Measurements from ENCODE around the gene SIMC1. TPM values are rescaled to one million over a fixed set of nuclear protein-coding genes. Genes with fewer than 3 reads are reported as not detected.

Gene SIMC1
- total and polyA plus RNA-seq, 2 of the 4 experiments (the other 2 are of a cell fraction) = 8.2 to 11.7 TPM

- CTCF ChIA-PET = no interaction called here
- Histone ChIP-seq H3K36me3 (ENCODE audit: control insufficient read depth, insufficient read depth, low read length) (peaks cover 12% of the 10 kb centered on the region), H4K5ac (ENCODE audit: low read depth, low read length) (no peak overlapping the region), H4K8ac (ENCODE audit: low read depth in 2 of 2, low read length in 2 of 2) (no peak overlapping the region), H2BK20ac (ENCODE audit: low read depth, low read length) (no peak overlapping the region), H2BK120ac (ENCODE audit: low read depth, low read length) (no peak overlapping the region), H3K4me3 (ENCODE audit: insufficient read depth, low read depth, low read length) (no peak overlapping the region), H3K56ac (ENCODE audit: extremely low read depth, insufficient read depth, low read length) (no peak overlapping the region), H2AK9ac (replicated peaks; ENCODE audit: low read depth, low read length, poor library complexity) (no peak overlapping the region), H2AK5ac (ENCODE audit: low read depth, low read length) (no peak overlapping the region), H3K9ac (ENCODE audit: low read depth, low read length) (no peak overlapping the region), H4K20me1 (ENCODE audit: insufficient read depth, low read length) (no peaks in the 10 kb centered on the region), H2BK15ac (ENCODE audit: low read depth, low read length) (no peak overlapping the region), H3K4me2 (ENCODE audit: low read depth, low read length) (no peak overlapping the region), H3K23ac (ENCODE audit: low read depth, low read length) (no peak overlapping the region), H4K91ac (ENCODE audit: insufficient read depth, low read depth, low read length) (no peak overlapping the region), H3K27ac (ENCODE audit: insufficient read depth, low read length) (no peak overlapping the region), H3K9me3 (ENCODE audit: control insufficient read depth, insufficient read depth, low read length) (no peaks in the 10 kb centered on the region), H3K4ac (ENCODE audit: low read depth, low read length) (no peak overlapping the region), H3K9me1 (ENCODE audit: insufficient read depth, low read length) (no peaks in the 10 kb centered on the region), H2AFZ (replicated peaks; ENCODE audit: low read length, poor library complexity) (no peak overlapping the region), H3K18ac (ENCODE audit: low read depth, low read length) (no peak overlapping the region), H3K27me3 (ENCODE audit: control insufficient read depth, insufficient read depth, low read length) (no peaks in the 10 kb centered on the region), H3K14ac (replicated peaks; ENCODE audit: low read depth, low read length) (no peak overlapping the region), H2BK5ac (ENCODE audit: low read depth, low read length, poor library complexity, severe bottlenecking) (no peak overlapping the region), H3K4me1 (ENCODE audit: control insufficient read depth, insufficient read depth, low read length) (no peaks in the 10 kb centered on the region), H3K79me1 (ENCODE audit: low read depth in 1 of 2, low read length in 2 of 2) (no peaks in the 10 kb centered on the region)
- intact Hi-C loops (cut with micrococcal nuclease) (no loop called here), dilution Hi-C loops (cut with HindIII; ENCODE audit: low sequenced_read_pairs, unreplicated experiment) (no loop called here), in situ Hi-C loops (cut with MboI; ENCODE audit: low sequenced_read_pairs) (loop anchor here (25.0 kb wide), 1 partner anchor 597 kb away; no protein-coding TSS in a partner anchor)
- DNase-seq = no peak
- no peak for TF ChIP-seq SMC3 (IDR thresholded peaks at IDR 0.05; ENCODE audit: low read depth, low read length)
- no peak for TF ChIP-seq MAZ (IDR thresholded peaks at IDR 0.05; ENCODE audit: borderline replicate concordance, low read depth, low read length)
- TF ChIP-seq ELK1 (IDR thresholded peaks at IDR 0.05; ENCODE audit: borderline replicate concordance, low read depth, low read length) = no peak
- TF ChIP-seq MAFK (IDR thresholded peaks at IDR 0.05; ENCODE audit: low read depth, low read length) = no peak
- TF ChIP-seq RAD21 (IDR thresholded peaks at IDR 0.05; ENCODE audit: low read length) = no peak
- no peak for TF ChIP-seq CTCF (conservative IDR thresholded peaks at IDR 0.05; ENCODE audit: low read depth, low read length)
- no peak for TF ChIP-seq MXI1 (IDR thresholded peaks at IDR 0.05; ENCODE audit: borderline replicate concordance, low read depth, low read length)
- TF ChIP-seq CEBPB (IDR thresholded peaks at IDR 0.05; ENCODE audit: low read depth, low read length) = no peak
- POLR2A ChIA-PET (ENCODE audit: unreplicated experiment) = no interaction called here
- no peak for ATAC-seq (ENCODE audit: low read depth)
- BruUV-seq (replicated peaks) = no TSS peak
Measured at GRCh38 chr5:176334031-176334770, 96.0 kb downstream of the SIMC1 start.

Data from IMR-90 (cell line).